ENCODE results near the gene NTN1.

NTN1 gene

GRCh38 chr17:9037736-9038135 is 16.4 kb downstream of the NTN1 start:
- DNase-seq (ENCODE audit: low read depth): no peak

- DNase-seq (ENCODE audit: low read depth): no peak
These were observed 17.1 kb downstream of the NTN1 start for GRCh38 chr17:9038380-9038779.

- no peak for DNase-seq (ENCODE audit: low read depth)
These were observed 23.6 kb downstream of the NTN1 start for GRCh38 chr17:9044772-9045463.

- DNase-seq (ENCODE audit: low read depth): no peak
These were observed 29.6 kb downstream of the NTN1 start for GRCh38 chr17:9050801-9051401.

GRCh38 chr17:9051561-9051960 is 30.3 kb downstream of the NTN1 start:
- no peak for DNase-seq (ENCODE audit: low read depth)

GRCh38 chr17:9052921-9053320 is 31.6 kb downstream of the NTN1 start:
- DNase-seq (ENCODE audit: low read depth): no peak

GRCh38 chr17:9053406-9053805 is 32.1 kb downstream of the NTN1 start:
- no peak for DNase-seq (ENCODE audit: low read depth)

- no peak for DNase-seq (ENCODE audit: low read depth)
These were observed 33.0 kb downstream of the NTN1 start for GRCh38 chr17:9054126-9054975.

- no peak for DNase-seq (ENCODE audit: low read depth)
These were observed 34.0 kb downstream of the NTN1 start for GRCh38 chr17:9055281-9055680.

- no peak for DNase-seq (ENCODE audit: low read depth)
These were observed 35.3 kb downstream of the NTN1 start for GRCh38 chr17:9056566-9056965.

GRCh38 chr17:9057310-9057709 is 36.0 kb downstream of the NTN1 start:
- DNase-seq (ENCODE audit: low read depth): no peak

- no peak for DNase-seq (ENCODE audit: low read depth)
These were observed 41.1 kb downstream of the NTN1 start for GRCh38 chr17:9062399-9062902.

GRCh38 chr17:9064311-9064834 is 43.1 kb downstream of the NTN1 start:
- no peak for DNase-seq (ENCODE audit: low read depth)

GRCh38 chr17:9071016-9071415 is 49.7 kb downstream of the NTN1 start:
- DNase-seq (ENCODE audit: low read depth): no peak

GRCh38 chr17:9071811-9072498 is 50.6 kb downstream of the NTN1 start:
- no peak for DNase-seq (ENCODE audit: low read depth)

GRCh38 chr17:9072696-9073339 is 51.5 kb downstream of the NTN1 start:
- no peak for DNase-seq (ENCODE audit: low read depth)

- no peak for DNase-seq (ENCODE audit: low read depth)
These were observed 52.8 kb downstream of the NTN1 start for GRCh38 chr17:9074131-9074530.

GRCh38 chr17:9079461-9080103 is 58.3 kb downstream of the NTN1 start:
- DNase-seq (ENCODE audit: low read depth): peak; percentile 1

- no peak for DNase-seq (ENCODE audit: low read depth)
These were observed 59.1 kb downstream of the NTN1 start for GRCh38 chr17:9080296-9080914.

GRCh38 chr17:9080983-9081382 is 59.7 kb downstream of the NTN1 start:
- DNase-seq (ENCODE audit: low read depth): no peak

GRCh38 chr17:9086577-9086976 is 65.3 kb downstream of the NTN1 start:
- no peak for DNase-seq (ENCODE audit: low read depth)
